GM21390 (cell line): Measurements from ENCODE around the gene EIF4E2.

ENCODE experiments used
- ATAC-seq: cut with Tn5 transposase; IDR thresholded peaks from one replicate; pipeline ENCODE4 v1.9.1; 2021; ENCODE audit not compliant: unreplicated experiment

The EIF4E2 gene

GRCh38 chr2:232593982-232594381 is 43.5 kb downstream of the EIF4E2 start:
- ATAC-seq = no peak

- ATAC-seq = no peak
These were observed 47.0 kb downstream of the EIF4E2 start for GRCh38 chr2:232597362-232598079.

- no peak for ATAC-seq
These were observed 47.8 kb downstream of the EIF4E2 start for GRCh38 chr2:232598293-232598692.

GRCh38 chr2:232600053-232600773 is 49.7 kb downstream of the EIF4E2 start:
- no peak for ATAC-seq

- ATAC-seq = no peak
These were observed 52.8 kb downstream of the EIF4E2 start for GRCh38 chr2:232603283-232603682.

GRCh38 chr2:232604535-232604934 is 54.0 kb downstream of the EIF4E2 start:
- ATAC-seq = no peak

GRCh38 chr2:232607011-232607410 is 56.5 kb downstream of the EIF4E2 start:
- ATAC-seq = no peak

GRCh38 chr2:232609607-232610006 is 59.1 kb downstream of the EIF4E2 start:
- ATAC-seq = no peak

- no peak for ATAC-seq
These were observed 59.6 kb downstream of the EIF4E2 start for GRCh38 chr2:232610081-232610480.

- no peak for ATAC-seq
These were observed 60.6 kb downstream of the EIF4E2 start for GRCh38 chr2:232611061-232611460.

- ATAC-seq = no peak
These were observed 61.2 kb downstream of the EIF4E2 start for GRCh38 chr2:232611559-232612218.

GRCh38 chr2:232613538-232614134 is 63.1 kb downstream of the EIF4E2 start:
- ATAC-seq = no peak

- no peak for ATAC-seq
These were observed 64.8 kb downstream of the EIF4E2 start for GRCh38 chr2:232615339-232615738.
